Upper lobe of left lung (tissue), 4 donors: ENCODE data around the gene GPC1.

Source experiments
- CTCF ChIP-seq, 6 experiments: fragments of 450-650 bp in 4 of 6; fragments of 200-600 bp in 2 of 6; sonication (generic) in 2 of 6; IDR thresholded peaks; one replicate each; pipeline ENCODE4 v1.5.1; 2016 to 2019; ENCODE audit warnings: antibody characterized with exemption in 6 of 6
- EP300 ChIP-seq, 4 donors: sonication (generic); formaldehyde crosslinking; IDR thresholded peaks; one replicate each; pipeline ENCODE4 v1.5.1; 2017; ENCODE audit warnings: antibody characterized with exemption in 4 of 4, control low read depth in 2 of 4
- POLR2A ChIP-seq, 4 donors: fragments of 450-650 bp; IDR thresholded peaks; one replicate each; pipeline ENCODE4 v1.5.1; 2016 to 2017; ENCODE audit warnings: antibody characterized with exemption in 4 of 4, mild to moderate bottlenecking in 2 of 4

GRCh38 chr2:240459401-240460252 is 24.2 kb downstream of the GPC1 start:
- TF ChIP-seq POLR2A (IDR thresholded peaks at IDR 0.05) (no peak), CTCF (IDR thresholded peaks at IDR 0.05) (no peak), EP300 (IDR thresholded peaks at IDR 0.05) (no peak)
